ENCODE measurements around the gene GRN.

GRCh38 chr17:44359458-44360143 lies 14.5 kb downstream of the GRN start:
- TF ChIP-seq POLR2A (IDR thresholded peaks at IDR 0.05; ENCODE audit: low read depth, low read length) = no peak
- TF ChIP-seq CTCF (IDR thresholded peaks at IDR 0.05; ENCODE audit: extremely low read depth in 1 of 2, insufficient read depth in 1 of 2, low read depth in 1 of 2, low read length in 2 of 2) = no peak
- TF ChIP-seq EZH2 (IDR thresholded peaks at IDR 0.05; ENCODE audit: borderline replicate concordance, low read depth, low read length, severe bottlenecking) = no peak
- no peak for TF ChIP-seq POLR2AphosphoS5 (IDR thresholded peaks at IDR 0.05; ENCODE audit: insufficient read depth, low read depth, low read length)

All from endothelial cell of umbilical vein (primary cell).